Measurements from ENCODE around the gene SLIT3.

DNA sequence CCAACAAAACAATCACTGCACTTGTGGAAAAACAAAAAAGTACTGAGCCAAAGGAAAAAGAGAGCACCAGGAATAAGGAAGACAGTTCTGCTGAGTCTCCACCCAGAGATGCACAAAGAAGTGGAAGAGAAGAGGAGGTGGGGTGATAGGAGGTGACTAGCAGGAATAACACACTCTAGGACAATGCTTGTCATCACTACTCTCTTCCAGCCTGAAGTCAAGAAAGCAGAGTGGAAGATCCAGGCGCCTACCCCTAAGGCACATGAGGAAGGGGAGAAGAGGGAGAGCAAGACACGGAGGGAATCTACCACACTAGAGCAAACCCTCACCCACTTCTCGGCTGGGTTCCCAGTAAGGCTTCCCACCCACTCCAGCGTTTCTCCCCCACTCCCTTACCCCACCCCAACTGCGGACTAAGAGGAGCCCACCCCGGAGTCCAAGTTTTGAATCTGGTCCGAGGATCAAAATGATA, 1.7 kb downstream of the SLIT3 start:
- TF ChIP-seq, protein P1, sequence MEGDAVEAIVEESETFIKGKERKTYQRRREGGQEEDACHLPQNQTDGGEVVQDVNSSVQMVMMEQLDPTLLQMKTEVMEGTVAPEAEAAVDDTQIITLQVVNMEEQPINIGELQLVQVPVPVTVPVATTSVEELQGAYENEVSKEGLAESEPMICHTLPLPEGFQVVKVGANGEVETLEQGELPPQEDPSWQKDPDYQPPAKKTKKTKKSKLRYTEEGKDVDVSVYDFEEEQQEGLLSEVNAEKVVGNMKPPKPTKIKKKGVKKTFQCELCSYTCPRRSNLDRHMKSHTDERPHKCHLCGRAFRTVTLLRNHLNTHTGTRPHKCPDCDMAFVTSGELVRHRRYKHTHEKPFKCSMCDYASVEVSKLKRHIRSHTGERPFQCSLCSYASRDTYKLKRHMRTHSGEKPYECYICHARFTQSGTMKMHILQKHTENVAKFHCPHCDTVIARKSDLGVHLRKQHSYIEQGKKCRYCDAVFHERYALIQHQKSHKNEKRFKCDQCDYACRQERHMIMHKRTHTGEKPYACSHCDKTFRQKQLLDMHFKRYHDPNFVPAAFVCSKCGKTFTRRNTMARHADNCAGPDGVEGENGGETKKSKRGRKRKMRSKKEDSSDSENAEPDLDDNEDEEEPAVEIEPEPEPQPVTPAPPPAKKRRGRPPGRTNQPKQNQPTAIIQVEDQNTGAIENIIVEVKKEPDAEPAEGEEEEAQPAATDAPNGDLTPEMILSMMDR (IDR thresholded peaks at IDR 0.05 in 2 of 3, conservative IDR thresholded peaks at IDR 0.05 in 1 of 3; ENCODE audit: borderline replicate concordance in 1 of 3, insufficient read depth in 1 of 3, low read depth in 2 of 3, low read length in 2 of 3) = no peak
- TF ChIP-seq POLR2AphosphoS5 (IDR thresholded peaks at IDR 0.05; ENCODE audit: low read depth, low read length) (no peak), CEBPB (IDR thresholded peaks at IDR 0.05; ENCODE audit: low read depth) (no peak)

All from HCT116 (cell line).